ENCODE data around the gene SIVA1. TPM values are rescaled to one million over a fixed set of nuclear protein-coding genes. Genes with fewer than 3 reads are reported as not detected.

The SIVA1 gene
- total and polyA plus RNA-seq, 2 of the 8 experiments (the other 6 are each of a cell fraction or from before 2014, with no cell fraction given): 123 to 589 TPM

GRCh38 chr14:104730487-104730886 is 22.5 kb upstream of the SIVA1 start:
- 82% methylated on average over 5 of the region's 5 CpGs; no CpG with 5 or more reads in 1 of the 2 experiments for WGBS, 2 experiments (ENCODE audit: extremely low coverage in 1 of 2, insufficient coverage in 1 of 2, insufficient read length in 1 of 2, insufficient replicate concordance in 2 of 2, low coverage in 1 of 2, low lambda C conversion rate in 2 of 2, missing lambda C conversion rate in 1 of 2)
- Histone ChIP-seq H3K79me2 (ENCODE audit: control insufficient read depth in 1 of 2, insufficient read depth in 2 of 2, low read length in 2 of 2) (no peaks in the 10 kb centered on the region), H3K23ac (ENCODE audit: insufficient read length) (no peak overlapping the region), H3K9me3 (ENCODE audit: insufficient read depth in 2 of 2, low read depth in 1 of 2, low read length in 1 of 2) (no peaks in the 10 kb centered on the region), H2BK120ac (replicated peaks; ENCODE audit: low read depth, low read length) (no peak overlapping the region), H3K36me3 (ENCODE audit: control insufficient read depth in 2 of 4, insufficient read depth in 4 of 4, low read length in 3 of 4) (no peaks in the 10 kb centered on the region), H3K4me3 (ENCODE audit: extremely low read depth in 1 of 4, insufficient read depth in 2 of 4, low read depth in 3 of 4, low read length in 4 of 4) (no peak overlapping the region), H3K27me3 (replicated peaks in 1 of 4; ENCODE audit: control insufficient read depth in 3 of 4, extremely low read depth in 1 of 4, insufficient read depth in 3 of 4, low read length in 3 of 4) (peaks cover 0 to 5% (median 2%) of the 10 kb centered on the region in 4 experiments; a peak in 2 of 7 replicates), H3K56ac (replicated peaks; ENCODE audit: insufficient read length, low read depth, low read length) (no peak overlapping the region), H3K27ac (ENCODE audit: low read depth, low read length) (no peak overlapping the region), H2BK15ac (ENCODE audit: low read length) (no peak overlapping the region), H3K4ac (replicated peaks; ENCODE audit: insufficient read length, low read depth, low read length) (no peak overlapping the region), H3K9ac (replicated peaks in 1 of 4; ENCODE audit: extremely low read depth in 1 of 4, low read depth in 3 of 4, low read length in 3 of 4) (no peak overlapping the region), H4K91ac (replicated peaks; ENCODE audit: insufficient read length, low read length) (no peak overlapping the region), H2AFZ (ENCODE audit: low read length) (no peak overlapping the region), H2BK5ac (ENCODE audit: low read depth, low read length) (no peak overlapping the region), H3K4me1 (replicated peaks in 1 of 4; ENCODE audit: control insufficient read depth in 3 of 4, insufficient read depth in 4 of 4, low read length in 3 of 4) (peaks cover 0 to under 1% (median 0%) of the 10 kb centered on the region in 4 experiments; a peak in 3 of 7 replicates), H2AK5ac (ENCODE audit: low read depth, low read length) (no peak overlapping the region), H2BK20ac (ENCODE audit: low read length) (no peak overlapping the region), H2BK12ac (ENCODE audit: low read depth, low read length) (no peak overlapping the region), H3K79me1 (ENCODE audit: low read depth, low read length) (no peaks in the 10 kb centered on the region), H3K18ac (ENCODE audit: extremely low read depth, low read length) (no peak overlapping the region), H3K23me2 (ENCODE audit: low read depth, low read length) (no peaks in the 10 kb centered on the region), H4K5ac (ENCODE audit: insufficient read length, low read depth, low read length) (no peak overlapping the region), H4K8ac (ENCODE audit: extremely low read depth, insufficient read depth, low read length) (peak overlapping the region; percentile 65; the same call in 1 of the 2 replicates), H3K4me2 (ENCODE audit: insufficient read depth in 1 of 2, low read depth in 2 of 2, low read length in 2 of 2) (no peak overlapping the region), H3K14ac (ENCODE audit: insufficient read length) (no peak overlapping the region), H4K20me1 (replicated peaks in 1 of 2; ENCODE audit: control insufficient read depth in 1 of 2, insufficient read depth in 2 of 2, low read length in 2 of 2) (peaks cover 0 to 7% of the 10 kb centered on the region in 2 experiments)
- POLR2A ChIA-PET (ENCODE audit: partially characterized antibody): interaction anchor here (1.2 to 1.6 kb wide), 3 partner anchors 8 to 53 kb away, joined by 3 to 4 read pairs (median 3); no protein-coding TSS in a partner anchor
- CTCF ChIA-PET (ENCODE audit: partially characterized antibody): interaction anchor here (0.6 to 3.3 kb wide), 17 partner anchors 8 to 137 kb away, joined by 3 to 18 read pairs (median 4); partner anchors contain the start of gene SIVA1
- FAIRE-seq: no peak
- no peak for DNase-seq (ENCODE audit: low read depth in 1 of 2, low spot score in 2 of 2)
- TF ChIP-seq SUZ12 (IDR thresholded peaks at IDR 0.05; ENCODE audit: low read length) (no peak), CHD1 (IDR thresholded peaks at IDR 0.05; ENCODE audit: low read depth, low read length) (no peak), SIRT6 (IDR thresholded peaks at IDR 0.05; ENCODE audit: low read length) (no peak), RNF2 (IDR thresholded peaks at IDR 0.05; ENCODE audit: borderline replicate concordance, low read depth, low read length, missing control alignments, poor library complexity, severe bottlenecking) (no peak), ASH2L (IDR thresholded peaks at IDR 0.05; ENCODE audit: low read length) (no peak), BCL11A (IDR thresholded peaks at IDR 0.05; ENCODE audit: low read depth in 2 of 2, low read length in 2 of 2) (no peak), CTCF (IDR thresholded peaks at IDR 0.05; ENCODE audit: control extremely low read depth in 1 of 3, insufficient read depth in 1 of 3, low read depth in 1 of 3, low read length in 3 of 3) (no peak), ATF3 (IDR thresholded peaks at IDR 0.05; ENCODE audit: insufficient read depth, low read depth, low read length) (no peak), SRF (IDR thresholded peaks at IDR 0.05; ENCODE audit: low read depth, low read length) (no peak), SP2 (IDR thresholded peaks at IDR 0.05; ENCODE audit: low read length) (no peak), SIX5 (IDR thresholded peaks at IDR 0.05; ENCODE audit: low read depth, low read length) (no peak)
